SU-DHL-6 (cell line): ENCODE results near the gene OVOL3.

Experiments used
- EZH2phosphoT487 ChIP-seq: fragments of 200-600 bp; sonication (generic), shearing (Covaris generic); conservative IDR thresholded peaks from 2 replicates; pipeline ENCODE4 v1.6.1; 2018; ENCODE audit warnings: mild to moderate bottlenecking, antibody characterized with exemption, low read length, moderate library complexity, mixed read lengths
- TF ChIP-seq, protein P1 (sequence below): fragments of 200-600 bp; sonication (generic); IDR thresholded peaks from one replicate; pipeline ENCODE4 v1.5.1; 2017; ENCODE audit warnings: antibody characterized with exemption, mild to moderate bottlenecking, low read length, moderate library complexity; ENCODE audit not compliant: insufficient read depth, poor library complexity, severe bottlenecking

GRCh38 chr19:36142496-36142895 lies 31.6 kb downstream of the OVOL3 start:
- TF ChIP-seq, protein P1, sequence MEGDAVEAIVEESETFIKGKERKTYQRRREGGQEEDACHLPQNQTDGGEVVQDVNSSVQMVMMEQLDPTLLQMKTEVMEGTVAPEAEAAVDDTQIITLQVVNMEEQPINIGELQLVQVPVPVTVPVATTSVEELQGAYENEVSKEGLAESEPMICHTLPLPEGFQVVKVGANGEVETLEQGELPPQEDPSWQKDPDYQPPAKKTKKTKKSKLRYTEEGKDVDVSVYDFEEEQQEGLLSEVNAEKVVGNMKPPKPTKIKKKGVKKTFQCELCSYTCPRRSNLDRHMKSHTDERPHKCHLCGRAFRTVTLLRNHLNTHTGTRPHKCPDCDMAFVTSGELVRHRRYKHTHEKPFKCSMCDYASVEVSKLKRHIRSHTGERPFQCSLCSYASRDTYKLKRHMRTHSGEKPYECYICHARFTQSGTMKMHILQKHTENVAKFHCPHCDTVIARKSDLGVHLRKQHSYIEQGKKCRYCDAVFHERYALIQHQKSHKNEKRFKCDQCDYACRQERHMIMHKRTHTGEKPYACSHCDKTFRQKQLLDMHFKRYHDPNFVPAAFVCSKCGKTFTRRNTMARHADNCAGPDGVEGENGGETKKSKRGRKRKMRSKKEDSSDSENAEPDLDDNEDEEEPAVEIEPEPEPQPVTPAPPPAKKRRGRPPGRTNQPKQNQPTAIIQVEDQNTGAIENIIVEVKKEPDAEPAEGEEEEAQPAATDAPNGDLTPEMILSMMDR = no peak
- TF ChIP-seq EZH2phosphoT487 = no peak
